ENCODE data around the gene RWDD4.

Gene RWDD4

GRCh38 chr4:183639291-183639690, 19.7 kb downstream of the RWDD4 start:
- POLR2A ChIA-PET: no interaction called here

GRCh38 chr4:183638436-183638835, 20.5 kb downstream of the RWDD4 start:
- ChIA-PET POLR2A (no interaction called here), CTCF (no interaction called here)
- no peak for DNase-seq (ENCODE audit: extremely low spot score)
- TF ChIP-seq CTCF (IDR thresholded peaks at IDR 0.05; ENCODE audit: control extremely low read depth, extremely low read depth, low read depth, missing control alignments): no peak

More at GRCh38 chr4:183639291-183639690, 19.7 kb downstream of the RWDD4 start:
- no peak for TF ChIP-seq CTCF (IDR thresholded peaks at IDR 0.05; ENCODE audit: control extremely low read depth, extremely low read depth, low read depth, missing control alignments)
- CTCF ChIA-PET: no interaction called here
- no peak for DNase-seq (ENCODE audit: extremely low spot score)

- POLR2A ChIA-PET: no interaction called here
- DNase-seq (ENCODE audit: extremely low spot score): no peak
- TF ChIP-seq CTCF (IDR thresholded peaks at IDR 0.05; ENCODE audit: control extremely low read depth, extremely low read depth, low read depth, missing control alignments): no peak
- CTCF ChIA-PET: no interaction called here
Observed at GRCh38 chr4:183637461-183637860, 21.5 kb downstream of the RWDD4 start.

DNA sequence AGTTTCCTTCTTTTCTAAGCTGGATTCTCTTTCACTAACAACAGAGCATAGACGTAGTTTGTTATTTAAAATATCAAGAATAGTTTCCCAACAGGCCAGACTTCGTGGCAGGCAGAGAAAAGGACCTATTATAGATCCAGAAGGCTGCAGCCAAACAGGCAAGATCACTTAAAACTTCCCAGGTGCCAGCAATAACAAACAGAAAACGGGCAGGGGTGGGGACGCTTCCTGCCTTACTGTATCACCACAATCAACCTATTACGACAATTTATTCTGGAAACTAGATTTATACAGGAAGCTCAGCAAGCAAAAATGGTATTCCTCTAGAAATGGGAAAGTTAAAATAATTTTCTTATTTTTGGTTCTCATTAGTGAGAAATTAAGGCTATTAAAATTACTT, 22.1 kb downstream of the RWDD4 start:
- no peak for TF ChIP-seq CTCF (IDR thresholded peaks at IDR 0.05; ENCODE audit: control extremely low read depth, extremely low read depth, low read depth, missing control alignments)
- POLR2A ChIA-PET: no interaction called here
- no peak for DNase-seq (ENCODE audit: extremely low spot score)
- CTCF ChIA-PET: no interaction called here

DNA sequence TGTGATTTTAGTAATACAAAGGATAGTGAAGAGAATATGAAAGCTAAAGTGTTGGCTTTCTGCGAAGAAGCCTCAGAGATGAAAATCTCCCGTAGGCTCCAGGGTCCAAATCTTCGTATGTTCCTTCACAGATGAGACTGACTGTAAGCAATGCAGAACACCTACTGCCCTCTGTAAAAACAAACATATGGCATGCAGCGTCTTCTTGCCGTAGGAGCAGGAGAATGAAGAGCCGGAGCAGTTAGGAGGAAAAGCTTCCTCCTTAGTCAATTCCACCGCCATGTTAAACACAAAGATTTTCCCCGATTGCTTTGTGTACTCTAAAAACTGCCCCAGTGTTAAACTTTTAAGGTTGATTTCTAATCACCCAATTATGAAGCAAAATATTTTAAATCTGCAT, 22.5 kb downstream of the RWDD4 start:
- TF ChIP-seq CTCF (IDR thresholded peaks at IDR 0.05; ENCODE audit: control extremely low read depth, extremely low read depth, low read depth, missing control alignments): no peak
- ChIA-PET CTCF (no interaction called here), POLR2A (no interaction called here)
- DNase-seq (ENCODE audit: extremely low spot score): no peak

DNA sequence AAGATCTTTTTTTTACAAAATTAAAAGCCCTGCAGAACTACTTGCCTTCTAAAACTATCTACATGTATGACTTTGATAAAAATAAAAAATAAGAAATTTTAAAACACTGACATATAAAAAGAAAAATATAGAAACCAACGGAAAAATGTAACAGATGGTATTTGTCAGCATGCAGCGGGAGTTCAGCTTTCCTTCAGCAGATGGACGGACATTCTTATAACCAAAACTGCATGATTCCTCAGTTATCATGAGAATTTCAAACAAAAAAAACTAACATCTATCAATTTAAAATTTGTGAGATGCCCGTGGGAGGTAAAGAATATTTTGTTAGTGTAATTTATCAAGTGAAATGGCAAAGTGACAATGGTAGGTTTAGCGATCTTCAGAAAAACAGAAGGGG, 23.2 kb downstream of the RWDD4 start:
- DNase-seq (ENCODE audit: extremely low spot score): no peak
- ChIA-PET POLR2A (no interaction called here), CTCF (no interaction called here)
- no peak for TF ChIP-seq CTCF (IDR thresholded peaks at IDR 0.05; ENCODE audit: control extremely low read depth, extremely low read depth, low read depth, missing control alignments)

DNA sequence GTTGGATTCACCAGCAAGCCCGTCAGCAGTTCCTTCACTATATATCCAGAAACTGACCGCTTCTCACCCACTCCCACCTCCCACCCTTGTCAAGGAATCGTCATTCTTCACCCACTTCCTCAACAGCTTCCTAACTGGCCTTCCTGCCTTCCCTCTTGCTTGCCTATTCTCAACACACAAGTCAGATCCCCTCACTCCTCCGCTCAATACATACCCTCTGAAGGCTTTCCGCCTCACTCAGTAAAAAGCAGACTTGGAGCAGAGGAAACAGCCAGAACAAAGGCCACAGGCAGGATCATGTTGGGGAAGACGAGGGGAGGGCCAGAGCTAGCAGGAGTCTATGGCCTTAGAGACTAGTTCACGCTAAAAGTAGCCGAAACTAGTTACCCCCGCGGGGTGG, 23.7 kb downstream of the RWDD4 start:
- POLR2A ChIA-PET: no interaction called here
- CTCF ChIA-PET: no interaction called here

More for the DNA sequence above, 23.7 kb downstream of the RWDD4 start:
- DNase-seq (ENCODE audit: extremely low spot score): no peak
- no peak for TF ChIP-seq CTCF (IDR thresholded peaks at IDR 0.05; ENCODE audit: control extremely low read depth, extremely low read depth, low read depth, missing control alignments)
